Epithelial cell of proximal tubule (primary cell): Measurements from ENCODE around the gene PCDH15. TPM values are rescaled to one million over a fixed set of nuclear protein-coding genes. Genes with fewer than 3 reads are reported as not detected.

Source experiments
- DNase-seq: peaks from one replicate; pipeline ENCODE4 v3.0.0-alpha.2; 2011; ENCODE audit warnings: low read depth
- H3K4me3 ChIP-seq: 2 replicates; pipeline ENCODE4 v1.5.1; 2011; ENCODE audit warnings: low read depth, mild to moderate bottlenecking, low read length
- CTCF ChIP-seq: conservative IDR thresholded peaks from 2 replicates; pipeline ENCODE4 v1.5.1; 2012; ENCODE audit warnings: low read depth, mild to moderate bottlenecking, low read length
- total RNA-seq: library from RNA; depleted of rRNA; stranded (reverse); fragments of >200 nt; gene quantifications from 2 replicates; pipeline ENCODE4 v1.2.3, GENCODE V29; 2015

The PCDH15 gene
- total RNA-seq, 1 donor from 2014 or later: not detected

- no peak for TF ChIP-seq CTCF
- no peak overlapping the region for H3K4me3 ChIP-seq
- no peak for DNase-seq
Observed at GRCh38 chr10:54064215-54064614, 736.8 kb downstream of the PCDH15 start.

GRCh38 chr10:54063514-54063913 lies 737.5 kb downstream of the PCDH15 start:
- no peak overlapping the region for H3K4me3 ChIP-seq
- no peak for DNase-seq
- no peak for TF ChIP-seq CTCF

GRCh38 chr10:54060572-54060971 lies 740.5 kb downstream of the PCDH15 start:
- no peak for TF ChIP-seq CTCF
- no peak overlapping the region for H3K4me3 ChIP-seq
- DNase-seq: no peak

GRCh38 chr10:54057357-54057756 lies 743.7 kb downstream of the PCDH15 start:
- H3K4me3 ChIP-seq: no peak overlapping the region
- DNase-seq: no peak
- no peak for TF ChIP-seq CTCF

DNA sequence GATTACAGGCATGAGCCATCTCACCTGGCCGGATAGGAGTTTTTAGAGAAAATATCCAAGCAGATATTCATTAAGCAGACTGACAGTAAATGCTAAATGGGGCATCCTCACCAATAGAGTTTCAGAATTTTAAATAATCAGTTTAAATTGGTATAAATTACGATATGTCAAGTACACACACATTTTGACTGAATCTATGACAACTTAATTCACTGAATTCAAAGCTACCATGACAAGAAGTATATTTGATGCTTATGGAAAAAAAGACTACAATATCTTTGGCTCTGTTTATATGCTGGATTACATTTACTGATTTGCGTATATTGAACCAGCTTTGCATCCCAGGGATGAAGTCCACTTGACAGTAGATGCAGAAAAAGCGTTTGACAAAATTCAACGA lies 774.7 kb downstream of the PCDH15 start:
- H3K4me3 ChIP-seq: no peak overlapping the region

DNA sequence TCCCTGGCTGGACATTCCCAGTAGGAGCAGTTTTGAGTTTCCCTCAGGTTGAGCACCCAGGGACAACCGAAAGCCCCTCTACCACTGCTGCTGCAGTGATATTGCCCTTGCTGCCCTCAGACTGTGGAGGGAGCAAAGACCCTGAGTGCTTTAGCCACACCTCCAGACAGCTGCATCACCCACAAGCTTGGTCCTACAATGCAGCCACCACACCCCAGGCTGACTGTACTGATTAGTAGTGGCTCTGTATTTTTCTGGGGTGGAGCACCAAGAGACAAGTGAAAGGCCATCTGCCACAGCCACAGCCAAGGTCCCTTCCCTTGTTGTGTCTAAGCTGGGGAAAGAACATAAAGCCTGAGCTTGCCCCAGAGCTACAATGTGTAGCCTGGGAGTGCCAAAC lies 789.9 kb downstream of the PCDH15 start:
- DNase-seq: no peak
- no peak overlapping the region for H3K4me3 ChIP-seq
- no peak for TF ChIP-seq CTCF

More for the DNA sequence above, 774.7 kb downstream of the PCDH15 start:
- DNase-seq: no peak
- no peak for TF ChIP-seq CTCF

GRCh38 chr10:54010337-54010933 lies 790.6 kb downstream of the PCDH15 start:
- TF ChIP-seq CTCF: no peak
- no peak for DNase-seq
- H3K4me3 ChIP-seq: no peak overlapping the region
